Measurements from ENCODE around the gene LRRC53.

The LRRC53 gene

GRCh38 chr1:74496669-74497068, 15.7 kb downstream of the LRRC53 start:
- DNase-seq (ENCODE audit: low spot score), result no peak

- no peak for DNase-seq (ENCODE audit: low spot score)
These were observed 26.4 kb downstream of the LRRC53 start for GRCh38 chr1:74486036-74486435.

DNA sequence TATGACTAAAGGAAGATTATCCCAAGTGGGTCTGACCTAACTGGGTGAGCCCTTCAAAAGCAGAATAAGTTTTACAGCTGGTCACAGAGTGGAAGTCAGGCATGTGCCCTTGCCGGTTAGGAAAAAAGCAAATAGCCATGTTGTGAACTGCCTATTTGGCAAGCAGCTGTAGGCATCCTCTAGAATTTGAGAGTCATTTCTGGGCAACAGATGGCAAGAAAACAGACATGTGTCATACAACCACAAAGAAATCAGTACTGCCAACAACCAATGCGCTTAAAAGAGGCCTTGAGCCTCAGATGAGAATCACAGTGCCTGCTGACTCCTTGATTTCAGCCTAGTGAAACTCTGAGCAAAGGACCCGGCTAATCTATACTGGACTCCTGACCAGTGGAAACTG, 26.8 kb downstream of the LRRC53 start:
- DNase-seq (ENCODE audit: low spot score), result no peak

GRCh38 chr1:74481607-74482006, 30.8 kb downstream of the LRRC53 start:
- DNase-seq (ENCODE audit: low spot score), result no peak

DNA sequence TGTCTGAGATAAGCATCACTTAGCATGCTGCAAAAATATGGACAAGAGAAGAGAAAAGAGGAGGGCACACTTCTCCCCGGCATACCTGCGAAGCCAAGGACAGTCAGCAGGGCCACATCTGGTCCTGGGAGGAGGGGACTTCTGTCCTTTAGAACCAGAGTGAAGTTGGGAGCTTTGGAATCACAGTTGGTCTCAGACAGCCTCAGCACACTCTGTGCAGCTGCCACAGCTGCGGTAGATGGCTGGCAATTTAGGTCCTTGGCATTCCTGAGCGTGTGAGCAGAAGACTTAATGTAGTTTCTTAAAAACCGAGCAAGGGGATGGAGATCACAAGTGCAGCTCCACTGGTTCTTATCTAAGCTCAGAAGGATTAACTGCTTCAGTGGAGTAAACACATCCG, 32.3 kb downstream of the LRRC53 start:
- no peak for DNase-seq (ENCODE audit: low spot score)

GRCh38 chr1:74478979-74479378, 33.4 kb downstream of the LRRC53 start:
- DNase-seq (ENCODE audit: low spot score), result no peak

- no peak for DNase-seq (ENCODE audit: low spot score)
These were observed 37.8 kb downstream of the LRRC53 start for GRCh38 chr1:74474585-74474984.

DNA sequence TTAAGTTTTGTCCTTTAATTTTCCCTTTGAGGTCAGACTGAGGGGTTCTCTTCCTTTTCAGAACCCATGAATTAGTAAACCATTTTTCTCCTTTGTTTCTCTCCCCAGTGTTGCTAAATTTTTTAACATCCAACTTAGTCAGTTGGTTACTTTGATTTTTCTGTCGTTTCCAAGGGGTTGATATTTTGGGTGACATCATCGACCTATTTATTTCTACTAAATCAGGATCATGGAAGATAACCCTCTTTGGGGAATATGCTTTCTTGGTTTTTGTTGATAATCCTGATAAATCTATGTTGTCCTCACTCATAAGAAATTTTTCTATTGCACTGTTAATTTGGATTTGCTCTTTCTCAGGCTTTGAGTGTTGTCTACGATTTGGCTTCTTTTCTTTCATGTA, 40.9 kb downstream of the LRRC53 start:
- DNase-seq (ENCODE audit: low spot score), result no peak

DNA sequence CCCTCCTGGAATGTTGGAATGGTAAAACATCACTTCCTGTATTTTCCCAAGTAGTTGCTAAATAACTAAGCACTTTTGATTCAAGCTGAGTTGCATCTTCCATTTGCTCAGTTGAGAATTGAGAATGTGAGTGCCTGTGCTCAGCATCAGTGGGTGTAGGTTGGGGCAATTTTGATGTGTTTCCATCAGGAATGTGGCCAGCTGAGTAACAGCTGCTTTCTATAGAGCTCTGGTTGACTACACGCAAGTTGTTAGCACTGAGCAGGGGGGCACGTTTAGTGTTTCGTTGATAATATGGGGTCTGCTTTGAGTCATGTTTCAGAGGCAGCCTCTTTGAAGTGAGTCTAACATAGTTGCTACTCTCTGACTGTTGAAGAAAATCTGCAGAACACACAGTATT, 41.5 kb downstream of the LRRC53 start:
- DNase-seq (ENCODE audit: low spot score), result no peak

GRCh38 chr1:74470251-74470650, 42.2 kb downstream of the LRRC53 start:
- DNase-seq (ENCODE audit: low spot score), result no peak

GRCh38 chr1:74468982-74469603, 43.3 kb downstream of the LRRC53 start:
- no peak for DNase-seq (ENCODE audit: low spot score)

DNA sequence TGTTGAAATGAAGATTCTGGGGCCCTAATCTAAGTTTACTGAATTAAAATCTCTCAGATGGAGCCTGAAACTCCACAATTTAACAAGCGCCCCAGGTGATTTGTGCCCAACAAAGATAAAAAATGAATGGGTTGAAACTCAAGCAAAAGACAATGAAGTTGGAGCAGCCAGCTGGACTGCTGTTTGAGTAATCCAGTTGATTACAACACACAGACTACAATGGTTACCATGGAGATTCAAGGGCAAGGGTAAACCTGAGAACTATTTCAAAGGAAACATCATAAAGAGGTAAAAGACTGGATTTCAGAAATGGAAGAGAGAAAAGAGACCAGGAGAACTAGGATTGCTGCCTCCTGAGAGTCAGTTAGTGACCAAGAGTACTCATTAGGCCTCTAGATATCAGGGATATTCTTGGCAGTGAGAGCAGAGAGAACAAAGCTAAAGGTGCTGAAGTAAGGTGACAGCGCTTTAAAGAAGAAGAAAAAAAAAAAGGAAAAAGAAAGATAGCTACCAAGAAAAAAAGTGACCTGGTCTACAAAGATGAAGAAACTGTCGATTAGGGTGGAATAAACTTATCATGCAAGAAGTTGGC, 44.5 kb downstream of the LRRC53 start:
- DNase-seq (ENCODE audit: low spot score), result no peak

- DNase-seq (ENCODE audit: low spot score), result no peak
These were observed 47.2 kb downstream of the LRRC53 start for GRCh38 chr1:74465193-74465681.

DNA sequence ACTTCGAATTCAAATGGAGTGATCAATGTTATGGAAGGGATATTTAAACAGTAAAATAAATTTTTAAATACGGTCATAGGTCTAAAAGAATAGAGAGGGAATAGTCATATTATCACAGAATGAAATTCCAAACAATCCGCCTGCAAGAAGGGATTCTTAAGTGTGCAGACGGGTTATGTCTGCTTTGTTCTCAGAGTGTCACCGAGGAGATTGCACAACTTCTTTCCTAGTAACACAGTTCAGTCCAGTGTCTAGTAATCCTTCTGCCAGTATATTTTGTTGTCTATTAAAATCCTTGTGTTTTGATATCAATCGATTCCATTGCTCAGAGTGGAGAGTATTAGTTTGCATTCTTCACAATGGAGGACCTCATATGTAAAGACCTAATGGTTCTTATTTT, 48.4 kb downstream of the LRRC53 start:
- no peak for DNase-seq (ENCODE audit: low spot score)

DNA sequence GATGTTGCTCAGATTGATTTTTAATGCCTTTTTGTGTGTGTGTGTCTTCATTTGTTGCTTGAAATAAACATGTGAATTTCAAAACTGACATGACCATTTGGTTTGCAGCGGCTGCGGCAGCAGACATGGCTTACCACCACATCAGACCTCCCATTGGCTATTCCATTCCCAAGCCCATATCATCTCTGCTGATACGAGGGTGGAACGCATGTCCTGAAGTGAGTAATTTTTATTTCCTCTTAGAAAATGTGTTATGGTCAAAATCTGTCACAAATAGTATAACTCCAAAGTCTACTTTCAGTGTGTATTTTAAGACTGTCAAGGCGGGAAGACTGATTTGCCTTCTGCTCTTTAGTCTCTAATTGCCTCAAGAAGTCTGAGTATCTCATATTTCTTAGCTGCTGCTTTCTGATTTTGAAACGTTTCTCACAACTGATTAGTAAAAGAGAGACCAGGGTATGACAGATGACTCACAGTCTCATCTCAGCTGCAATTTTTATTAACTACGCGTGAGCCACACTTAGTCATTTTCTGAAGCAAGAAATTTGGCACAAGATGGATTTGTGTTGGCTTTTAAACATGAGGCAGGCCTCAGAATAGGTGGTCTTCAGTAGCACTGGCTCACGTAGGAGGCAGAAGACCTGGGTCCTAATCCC, 49.0 kb downstream of the LRRC53 start:
- no peak for DNase-seq (ENCODE audit: low spot score)

DNA sequence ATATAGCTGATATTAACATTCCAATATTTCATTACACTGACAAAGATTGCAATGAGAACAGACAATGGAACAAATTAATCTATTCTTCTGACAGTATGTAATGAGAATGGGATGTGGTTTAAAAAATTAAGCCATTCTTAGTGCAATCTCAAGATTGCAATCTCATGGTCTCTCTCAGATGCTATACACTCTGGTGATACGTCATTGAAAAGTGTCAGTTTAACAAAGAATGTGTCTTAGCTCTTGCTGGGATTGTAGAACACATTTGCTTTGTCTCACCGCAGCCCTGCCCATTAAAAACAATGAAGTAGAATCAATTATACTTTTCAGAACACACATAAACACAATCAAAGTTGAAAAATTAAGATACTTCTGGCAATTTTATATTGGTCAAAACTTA, 55.2 kb downstream of the LRRC53 start:
- no peak for DNase-seq (ENCODE audit: low spot score)

- DNase-seq (ENCODE audit: low spot score), result no peak
These were observed 57.0 kb downstream of the LRRC53 start for GRCh38 chr1:74455390-74455789.

GRCh38 chr1:74453277-74453676, 59.1 kb downstream of the LRRC53 start:
- no peak for DNase-seq (ENCODE audit: low spot score)

- DNase-seq (ENCODE audit: low spot score), result no peak
These were observed 60.4 kb downstream of the LRRC53 start for GRCh38 chr1:74452035-74452434.

GRCh38 chr1:74437035-74437434, 75.4 kb downstream of the LRRC53 start:
- no peak for DNase-seq (ENCODE audit: low spot score)

- no peak for DNase-seq (ENCODE audit: low spot score)
These were observed 76.3 kb downstream of the LRRC53 start for GRCh38 chr1:74436078-74436477.

DNA sequence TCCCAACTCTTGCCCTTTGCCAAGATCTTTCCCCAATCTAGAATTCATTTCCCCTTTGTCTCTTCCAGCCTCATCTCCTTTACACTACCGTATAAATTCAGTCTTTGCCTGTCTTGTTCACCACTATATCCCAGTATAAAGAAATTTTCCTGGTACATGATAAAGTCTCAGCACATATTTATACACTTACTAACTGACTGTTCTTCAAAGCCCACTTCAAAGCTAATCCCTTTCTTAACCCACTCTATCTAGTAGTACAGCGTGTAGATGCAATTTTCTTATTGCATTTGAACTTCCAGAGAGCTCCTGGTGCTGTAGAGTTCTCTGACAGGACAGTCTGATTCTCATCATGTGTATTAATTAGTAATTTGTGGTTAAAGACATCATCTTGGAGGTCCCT, 78.1 kb downstream of the LRRC53 start:
- no peak for DNase-seq (ENCODE audit: low spot score)

DNA sequence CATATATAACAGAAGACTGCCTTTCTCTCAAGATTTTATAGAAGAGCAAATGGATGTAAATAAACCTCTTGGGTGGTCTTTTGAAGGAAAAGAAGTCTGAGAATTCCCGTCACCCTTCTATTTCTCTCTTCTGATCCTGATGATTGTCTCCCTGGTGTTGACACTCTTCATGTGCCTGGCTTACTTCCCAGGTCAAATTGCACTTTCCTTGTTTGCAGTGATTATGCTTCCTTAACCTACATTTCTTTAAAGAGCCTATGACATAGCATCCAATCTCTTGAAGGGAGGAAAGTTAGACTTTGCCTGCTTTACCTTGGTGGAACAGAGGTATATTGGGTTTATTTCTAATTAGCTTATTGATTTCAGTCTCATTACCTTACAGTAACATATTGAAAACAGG, 80.1 kb downstream of the LRRC53 start:
- DNase-seq (ENCODE audit: low spot score), result no peak

DNA sequence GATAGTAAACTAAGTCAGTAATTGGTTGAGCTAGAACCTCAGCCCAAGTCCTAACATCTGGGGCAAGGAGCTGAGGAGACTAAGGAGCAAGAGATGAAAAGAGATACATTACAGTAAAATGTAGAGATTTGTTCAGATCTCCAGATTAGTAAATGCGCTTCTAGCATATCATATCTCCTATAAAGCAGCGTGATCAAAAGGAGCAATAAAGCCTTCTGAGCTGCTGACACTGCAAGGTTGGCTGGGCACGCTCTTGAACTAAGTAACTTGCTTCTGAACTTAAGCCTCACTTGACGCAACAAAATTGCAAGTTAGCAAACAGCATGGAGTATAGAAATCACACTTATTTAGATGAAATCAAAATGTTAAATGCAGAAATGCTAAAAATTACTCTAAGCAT, 80.9 kb downstream of the LRRC53 start:
- no peak for DNase-seq (ENCODE audit: low spot score)

Measured in hematopoietic multipotent progenitor cell treated with erythropoietin and hydrocortisone succinate and interleukin-3 and kit ligand, for 17 days (in vitro differentiated cells).